HepG2 (cell line): Measurements from ENCODE around the gene NAP1L1. TPM values are rescaled to one million over a fixed set of nuclear protein-coding genes. Genes with fewer than 3 reads are reported as not detected.

Experiments
- FIP1L1 ChIP-seq: fragments of 200-400 bp; formaldehyde crosslinking; IDR thresholded peaks from 2 replicates; pipeline ENCODE4 v1.6.1; 2018; ENCODE audit warnings: low read depth, mild to moderate bottlenecking, low read length, moderate library complexity, borderline replicate concordance; ENCODE audit not compliant: insufficient read depth
- GATAD1 ChIP-seq: IDR thresholded peaks from 2 replicates; pipeline ENCODE4 v1.6.1; 2016; ENCODE audit warnings: missing genetic modification reagents, missing compliant biosample characterization
- HNF4G ChIP-seq, 2 experiments: sonication (generic) in 1 of 2; formaldehyde crosslinking in 1 of 2; IDR thresholded peaks; 2 replicates each; pipeline versions ENCODE4 v1.4.0 to v1.6.1; 2011 to 2020; ENCODE audit warnings: borderline replicate concordance in 2 of 2, low read depth in 2 of 2, mild to moderate bottlenecking in 2 of 2, low read length in 1 of 2, missing genetic modification reagents in 1 of 2, moderate library complexity in 1 of 2
- MYNN ChIP-seq: sonication (generic); formaldehyde crosslinking; IDR thresholded peaks from 2 replicates; pipeline ENCODE4 v1.4.0; 2020; ENCODE audit warnings: mild to moderate bottlenecking, low read depth, missing genetic modification reagents
- MYPOP ChIP-seq: sonication (generic); formaldehyde crosslinking; IDR thresholded peaks from 2 replicates; pipeline ENCODE4 v1.8.1; 2023; ENCODE audit warnings: mild to moderate bottlenecking, moderate library complexity, missing genetic modification reagents
- MZF1 ChIP-seq: sonication (generic); formaldehyde crosslinking; IDR thresholded peaks from 2 replicates; pipeline ENCODE4 v1.8.1; 2023; ENCODE audit warnings: mild to moderate bottlenecking, missing genetic modification reagents, borderline replicate concordance
- RBM22 ChIP-seq: fragments of 200-400 bp; formaldehyde crosslinking; optimal IDR thresholded peaks from 2 replicates; pipeline ENCODE3; 2017; ENCODE audit warnings: mild to moderate bottlenecking, low read length, moderate library complexity
- RFX1 ChIP-seq: fragments of 450-650 bp; IDR thresholded peaks from 2 replicates; pipeline ENCODE4 v1.6.1; 2017
- TCF7L2 ChIP-seq: IDR thresholded peaks from 2 replicates; pipeline ENCODE4 v1.6.1; 2011; ENCODE audit warnings: mild to moderate bottlenecking, low read depth, low read length, moderate library complexity
- ZNF24 ChIP-seq: fragments of 450-650 bp; IDR thresholded peaks from 2 replicates; pipeline ENCODE4 v1.6.1; 2017; ENCODE audit warnings: antibody characterized with exemption, mild to moderate bottlenecking
- ZNF263 ChIP-seq: sonication (generic); formaldehyde crosslinking; IDR thresholded peaks from 2 replicates; pipeline ENCODE4 v1.4.0; 2020; ENCODE audit warnings: missing genetic modification reagents
- ZNF619 ChIP-seq: sonication (generic); formaldehyde crosslinking; IDR thresholded peaks from 2 replicates; pipeline ENCODE4 v1.4.0; 2020; ENCODE audit warnings: mild to moderate bottlenecking, missing genetic modification reagents
- ZNF788 ChIP-seq: sonication (generic); formaldehyde crosslinking; IDR thresholded peaks from 2 replicates; pipeline ENCODE4 v1.5.0; 2020; ENCODE audit warnings: mild to moderate bottlenecking, missing genetic modification reagents, borderline replicate concordance
- ZNF839 ChIP-seq: sonication (generic); formaldehyde crosslinking; IDR thresholded peaks from 2 replicates; pipeline ENCODE4 v1.4.0; 2020; ENCODE audit warnings: missing genetic modification reagents, mild to moderate bottlenecking, borderline replicate concordance
- polyA plus RNA-seq, 8 experiments: library from polyadenylated mRNA; depleted of rRNA in 3 of 8; stranded (reverse) in 7 of 8; unstranded in 1 of 8; fragments of >200 nt; fragmentation: Illumina TruSeq in 4 of 8; extraction: Trizol in 4 of 8; gene quantifications; 2 replicates each; pipeline versions ENCODE4 v1.2.1 to v1.2.3, GENCODE V29; 2011 to 2016; ENCODE audit warnings: low read depth in 4 of 8, missing spikeins in 1 of 8, mixed read lengths in 1 of 8; ENCODE audit not compliant: insufficient read depth in 1 of 8
- total RNA-seq, 5 experiments: library from RNA; depleted of rRNA; stranded (reverse); fragments of >200 nt; fragmentation: Illumina TruSeq; extraction: Trizol; gene quantifications; 2 replicates each; pipeline ENCODE4 v1.2.3, GENCODE V29; 2016; ENCODE audit warnings: low read depth in 1 of 5
- TF ChIP-seq, protein P1 (sequence below): sonication (generic); formaldehyde crosslinking; IDR thresholded peaks from 2 replicates; pipeline ENCODE4 v1.4.0; 2020; ENCODE audit warnings: mild to moderate bottlenecking, missing genetic modification reagents
- TF ChIP-seq, protein P2 (sequence below): sonication (generic); formaldehyde crosslinking; IDR thresholded peaks from 2 replicates; pipeline ENCODE4 v1.5.0; 2020; ENCODE audit warnings: missing genetic modification reagents
- TF ChIP-seq, protein P3 (sequence below): IDR thresholded peaks from 2 replicates; pipeline ENCODE4 v1.6.1; 2016; ENCODE audit warnings: low read depth, missing genetic modification reagents, missing compliant biosample characterization
- TF ChIP-seq, protein P4 (sequence below): IDR thresholded peaks from 2 replicates; pipeline ENCODE4 v1.6.1; 2016; ENCODE audit warnings: missing compliant biosample characterization, missing genetic modification reagents, borderline replicate concordance

Gene NAP1L1
- total and polyA plus RNA-seq, 2 of the 13 experiments (the other 11 are each of a cell fraction or from before 2014, with no cell fraction given): 207 to 309 TPM

DNA sequence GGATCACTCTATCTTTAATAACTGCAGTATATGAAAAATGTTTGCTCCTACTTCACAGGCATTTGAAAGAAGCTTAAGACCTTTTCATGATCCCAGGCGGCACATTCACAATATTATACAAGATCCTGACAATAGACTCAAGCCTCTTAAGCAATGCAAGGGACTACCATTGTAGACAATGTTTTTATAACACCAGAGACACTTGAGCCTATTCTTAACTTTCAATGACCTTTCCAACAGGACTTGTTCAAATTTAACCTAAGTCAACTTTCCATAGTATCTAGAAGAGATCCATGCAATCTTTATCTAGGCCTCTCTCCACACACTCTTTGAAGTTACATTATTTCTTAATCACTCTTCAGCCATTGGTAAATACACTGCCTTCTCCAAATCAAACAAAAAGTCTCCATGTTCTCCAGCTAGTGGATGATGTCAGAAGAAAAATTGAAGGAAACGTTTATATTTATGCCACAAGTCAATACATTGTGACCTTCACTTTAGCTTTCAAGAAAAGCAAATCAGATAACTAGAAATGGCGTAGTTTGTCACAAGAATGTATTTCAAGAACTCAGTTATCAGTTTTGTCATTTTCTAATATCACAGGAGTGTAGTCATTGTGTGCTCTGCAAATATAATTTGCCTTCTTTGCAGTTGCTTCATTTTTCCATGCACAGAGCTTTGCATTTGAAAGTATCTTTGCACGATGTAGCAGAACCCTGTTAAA lies 94.1 kb downstream of the NAP1L1 start (continued):
- TF ChIP-seq, protein P1, sequence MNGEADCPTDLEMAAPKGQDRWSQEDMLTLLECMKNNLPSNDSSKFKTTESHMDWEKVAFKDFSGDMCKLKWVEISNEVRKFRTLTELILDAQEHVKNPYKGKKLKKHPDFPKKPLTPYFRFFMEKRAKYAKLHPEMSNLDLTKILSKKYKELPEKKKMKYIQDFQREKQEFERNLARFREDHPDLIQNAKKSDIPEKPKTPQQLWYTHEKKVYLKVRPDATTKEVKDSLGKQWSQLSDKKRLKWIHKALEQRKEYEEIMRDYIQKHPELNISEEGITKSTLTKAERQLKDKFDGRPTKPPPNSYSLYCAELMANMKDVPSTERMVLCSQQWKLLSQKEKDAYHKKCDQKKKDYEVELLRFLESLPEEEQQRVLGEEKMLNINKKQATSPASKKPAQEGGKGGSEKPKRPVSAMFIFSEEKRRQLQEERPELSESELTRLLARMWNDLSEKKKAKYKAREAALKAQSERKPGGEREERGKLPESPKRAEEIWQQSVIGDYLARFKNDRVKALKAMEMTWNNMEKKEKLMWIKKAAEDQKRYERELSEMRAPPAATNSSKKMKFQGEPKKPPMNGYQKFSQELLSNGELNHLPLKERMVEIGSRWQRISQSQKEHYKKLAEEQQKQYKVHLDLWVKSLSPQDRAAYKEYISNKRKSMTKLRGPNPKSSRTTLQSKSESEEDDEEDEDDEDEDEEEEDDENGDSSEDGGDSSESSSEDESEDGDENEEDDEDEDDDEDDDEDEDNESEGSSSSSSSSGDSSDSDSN (CRISPR knock-in tag): no peak
- TF ChIP-seq ZNF788 (no peak), ZNF24 (no peak), RFX1 (no peak), ZNF839 (no peak), MYPOP (CRISPR knock-in tag) (no peak), HNF4G (IDR thresholded peaks at IDR 0.05; ENCODE audit: borderline replicate concordance, low read depth, low read length) (no peak; the same call in 1 of the 2 replicates), HNF4G (CRISPR knock-in tag; IDR thresholded peaks at IDR 0.05; ENCODE audit: borderline replicate concordance, low read depth) (no peak), GATAD1 (peak; percentile 68), MYNN (no peak), FIP1L1 (no peak), ZNF263 (no peak), RBM22 (no peak), TCF7L2 (peak; percentile 97), ZNF619 (CRISPR knock-in tag) (no peak), MZF1 (CRISPR knock-in tag) (no peak)
- TF ChIP-seq, protein P2, sequence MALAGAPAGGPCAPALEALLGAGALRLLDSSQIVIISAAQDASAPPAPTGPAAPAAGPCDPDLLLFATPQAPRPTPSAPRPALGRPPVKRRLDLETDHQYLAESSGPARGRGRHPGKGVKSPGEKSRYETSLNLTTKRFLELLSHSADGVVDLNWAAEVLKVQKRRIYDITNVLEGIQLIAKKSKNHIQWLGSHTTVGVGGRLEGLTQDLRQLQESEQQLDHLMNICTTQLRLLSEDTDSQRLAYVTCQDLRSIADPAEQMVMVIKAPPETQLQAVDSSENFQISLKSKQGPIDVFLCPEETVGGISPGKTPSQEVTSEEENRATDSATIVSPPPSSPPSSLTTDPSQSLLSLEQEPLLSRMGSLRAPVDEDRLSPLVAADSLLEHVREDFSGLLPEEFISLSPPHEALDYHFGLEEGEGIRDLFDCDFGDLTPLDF (CRISPR knock-in tag): no peak
- TF ChIP-seq, protein P3, sequence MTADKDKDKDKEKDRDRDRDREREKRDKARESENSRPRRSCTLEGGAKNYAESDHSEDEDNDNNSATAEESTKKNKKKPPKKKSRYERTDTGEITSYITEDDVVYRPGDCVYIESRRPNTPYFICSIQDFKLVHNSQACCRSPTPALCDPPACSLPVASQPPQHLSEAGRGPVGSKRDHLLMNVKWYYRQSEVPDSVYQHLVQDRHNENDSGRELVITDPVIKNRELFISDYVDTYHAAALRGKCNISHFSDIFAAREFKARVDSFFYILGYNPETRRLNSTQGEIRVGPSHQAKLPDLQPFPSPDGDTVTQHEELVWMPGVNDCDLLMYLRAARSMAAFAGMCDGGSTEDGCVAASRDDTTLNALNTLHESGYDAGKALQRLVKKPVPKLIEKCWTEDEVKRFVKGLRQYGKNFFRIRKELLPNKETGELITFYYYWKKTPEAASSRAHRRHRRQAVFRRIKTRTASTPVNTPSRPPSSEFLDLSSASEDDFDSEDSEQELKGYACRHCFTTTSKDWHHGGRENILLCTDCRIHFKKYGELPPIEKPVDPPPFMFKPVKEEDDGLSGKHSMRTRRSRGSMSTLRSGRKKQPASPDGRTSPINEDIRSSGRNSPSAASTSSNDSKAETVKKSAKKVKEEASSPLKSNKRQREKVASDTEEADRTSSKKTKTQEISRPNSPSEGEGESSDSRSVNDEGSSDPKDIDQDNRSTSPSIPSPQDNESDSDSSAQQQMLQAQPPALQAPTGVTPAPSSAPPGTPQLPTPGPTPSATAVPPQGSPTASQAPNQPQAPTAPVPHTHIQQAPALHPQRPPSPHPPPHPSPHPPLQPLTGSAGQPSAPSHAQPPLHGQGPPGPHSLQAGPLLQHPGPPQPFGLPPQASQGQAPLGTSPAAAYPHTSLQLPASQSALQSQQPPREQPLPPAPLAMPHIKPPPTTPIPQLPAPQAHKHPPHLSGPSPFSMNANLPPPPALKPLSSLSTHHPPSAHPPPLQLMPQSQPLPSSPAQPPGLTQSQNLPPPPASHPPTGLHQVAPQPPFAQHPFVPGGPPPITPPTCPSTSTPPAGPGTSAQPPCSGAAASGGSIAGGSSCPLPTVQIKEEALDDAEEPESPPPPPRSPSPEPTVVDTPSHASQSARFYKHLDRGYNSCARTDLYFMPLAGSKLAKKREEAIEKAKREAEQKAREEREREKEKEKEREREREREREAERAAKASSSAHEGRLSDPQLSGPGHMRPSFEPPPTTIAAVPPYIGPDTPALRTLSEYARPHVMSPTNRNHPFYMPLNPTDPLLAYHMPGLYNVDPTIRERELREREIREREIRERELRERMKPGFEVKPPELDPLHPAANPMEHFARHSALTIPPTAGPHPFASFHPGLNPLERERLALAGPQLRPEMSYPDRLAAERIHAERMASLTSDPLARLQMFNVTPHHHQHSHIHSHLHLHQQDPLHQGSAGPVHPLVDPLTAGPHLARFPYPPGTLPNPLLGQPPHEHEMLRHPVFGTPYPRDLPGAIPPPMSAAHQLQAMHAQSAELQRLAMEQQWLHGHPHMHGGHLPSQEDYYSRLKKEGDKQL (CRISPR knock-in tag): peak; percentile 97
- TF ChIP-seq, protein P4, sequence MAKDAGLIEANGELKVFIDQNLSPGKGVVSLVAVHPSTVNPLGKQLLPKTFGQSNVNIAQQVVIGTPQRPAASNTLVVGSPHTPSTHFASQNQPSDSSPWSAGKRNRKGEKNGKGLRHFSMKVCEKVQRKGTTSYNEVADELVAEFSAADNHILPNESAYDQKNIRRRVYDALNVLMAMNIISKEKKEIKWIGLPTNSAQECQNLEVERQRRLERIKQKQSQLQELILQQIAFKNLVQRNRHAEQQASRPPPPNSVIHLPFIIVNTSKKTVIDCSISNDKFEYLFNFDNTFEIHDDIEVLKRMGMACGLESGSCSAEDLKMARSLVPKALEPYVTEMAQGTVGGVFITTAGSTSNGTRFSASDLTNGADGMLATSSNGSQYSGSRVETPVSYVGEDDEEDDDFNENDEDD (CRISPR knock-in tag): no peak
